Mucosa of descending colon (tissue), 3 donors: ENCODE results near the gene AFMID. TPM values are rescaled to one million over a fixed set of nuclear protein-coding genes. Genes with fewer than 3 reads are reported as not detected.

ENCODE experiments used
- ATAC-seq: fragments of 200-7000 bp; cut with Tn5 transposase; one replicate; pipeline ENCODE4 v1.9.1; 2020; ENCODE audit warnings: mild to moderate bottlenecking, moderate library complexity
- DNase-seq, 3 donors: peaks; one replicate each; pipeline ENCODE4 v3.0.0-alpha.2; 2020
- H3K36me3 ChIP-seq: fragments of 200-600 bp; one replicate; pipeline ENCODE4 v1.8.0; 2021; ENCODE audit warnings: low read depth, mild to moderate bottlenecking
- H3K4me1 ChIP-seq: fragments of 200-600 bp; one replicate; pipeline ENCODE4 v1.8.0; 2021; ENCODE audit warnings: low read depth, mild to moderate bottlenecking
- H3K4me3 ChIP-seq: fragments of 200-600 bp; one replicate; pipeline ENCODE4 v1.8.0; 2021; ENCODE audit warnings: mild to moderate bottlenecking
- H3K9me3 ChIP-seq: fragments of 200-600 bp; one replicate; pipeline ENCODE4 v1.8.0; 2021; ENCODE audit warnings: mild to moderate bottlenecking
- CTCF ChIP-seq: fragments of 200-600 bp; IDR thresholded peaks from one replicate; pipeline ENCODE4 v1.8.0; 2022; ENCODE audit warnings: antibody characterized with exemption, mild to moderate bottlenecking
- intact Hi-C, 2 donors: fragments of 100-400 bp; cut with DNase I in 1 of 2; cut with micrococcal nuclease in 1 of 2; formaldehyde crosslinking; loops; one replicate each; pipeline versions ENCODE4 v1.11.0 to v1.11.1; 2022; cut with DNase I, micrococcal nuclease
- total RNA-seq, 3 donors: library from RNA; stranded (reverse); fragmentation: NEBNext Ultra II Directional in 2 of 3; extraction: Animal tissue kit (Norgen Biotek cat#: 25700) in 2 of 3; gene quantifications; one replicate each; pipeline versions ENCODE4 v1.2.1 to v1.2.4, GENCODE V29; 2021 to 2023
- donor health status: DM: no; HTN: no; CAD: no; lungs with moderate emphysema.
- donor health status: DM: no; HTN: no; CAD: no.
- donor health status: DM: no; HTN: yes; CAD: no.

The AFMID gene
- total RNA-seq, 3 donors from 2014 or later, result 14.2 to 39.9 (median 27.9) TPM

- Histone ChIP-seq H3K36me3 (no peaks in the 10 kb centered on the region), H3K4me1 (peaks cover 65% of the 10 kb centered on the region), H3K4me3 (no peak overlapping the region), H3K9me3 (no peaks in the 10 kb centered on the region)
- ATAC-seq, result peak; percentile 48
- peak; percentile 96 for TF ChIP-seq CTCF
- intact Hi-C loops, result no loop called here
- DNase-seq, result peak; percentile 87 to 90 (median 90)
These were observed 10.6 kb upstream of the AFMID start for GRCh38 chr17:78176548-78177025.

GRCh38 chr17:78179372-78179771 is 7.8 kb upstream of the AFMID start:
- ATAC-seq (no peak), DNase-seq (no peak)
- Histone ChIP-seq H3K9me3 (no peaks in the 10 kb centered on the region), H3K4me1 (peaks cover 37% of the 10 kb centered on the region), H3K4me3 (no peak overlapping the region), H3K36me3 (no peaks in the 10 kb centered on the region)
- TF ChIP-seq CTCF, result no peak
- intact Hi-C loops, result no loop called here

GRCh38 chr17:78180083-78180482 is 7.1 kb upstream of the AFMID start:
- no peak for ATAC-seq
- peaks cover 30% of the 10 kb centered on the region for H3K4me1 ChIP-seq
- no peak overlapping the region for H3K4me3 ChIP-seq
- H3K36me3 ChIP-seq, result no peaks in the 10 kb centered on the region
- DNase-seq, result peak in 1 of 3 donors; percentile 46
- H3K9me3 ChIP-seq, result no peaks in the 10 kb centered on the region
- intact Hi-C loops, result no loop called here
- TF ChIP-seq CTCF, result no peak

DNA sequence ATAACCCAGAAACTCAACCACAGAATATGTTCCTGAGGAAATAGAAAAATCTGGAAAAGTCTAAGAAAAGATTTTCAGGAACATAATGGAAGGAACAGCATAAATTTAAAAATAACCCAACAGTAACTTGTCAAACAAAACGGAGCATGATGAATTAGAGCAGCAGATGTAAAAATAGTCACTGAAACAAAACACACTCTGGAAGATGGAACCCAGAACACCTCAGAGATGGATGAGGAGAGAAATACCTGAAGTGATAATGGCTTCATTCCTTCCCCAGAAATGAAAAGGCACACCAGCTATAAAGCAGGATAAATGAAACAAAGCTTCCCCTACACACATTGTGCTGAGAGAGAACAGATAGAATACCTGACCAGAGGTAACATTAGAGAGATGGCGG is 6.7 kb upstream of the AFMID start:
- no peak for ATAC-seq
- DNase-seq, result no peak
- no peak for TF ChIP-seq CTCF
- Histone ChIP-seq H3K4me3 (no peak overlapping the region), H3K36me3 (no peaks in the 10 kb centered on the region), H3K4me1 (peaks cover 26% of the 10 kb centered on the region), H3K9me3 (no peaks in the 10 kb centered on the region)
- intact Hi-C loops, result no loop called here

DNA sequence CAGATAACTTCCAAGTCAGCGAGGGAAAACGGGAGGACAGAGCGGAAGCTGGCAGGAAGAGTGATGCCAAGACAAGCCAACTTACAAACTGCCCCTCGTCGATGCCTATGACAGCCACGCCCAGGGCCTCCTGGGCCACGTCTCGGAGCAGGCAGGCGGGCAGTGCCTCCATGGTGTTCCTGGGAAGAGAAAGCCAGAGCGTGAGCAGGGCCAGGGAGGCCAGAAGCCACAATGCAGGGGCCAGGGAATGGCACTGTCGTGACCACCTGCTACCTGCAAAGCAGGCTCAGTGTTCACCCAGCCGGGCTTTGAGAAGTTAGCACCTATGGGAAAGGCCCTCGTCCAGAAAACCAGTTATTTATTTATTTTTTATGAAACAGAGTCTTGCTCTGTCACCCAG is 4.7 kb upstream of the AFMID start:
- no peaks in the 10 kb centered on the region for H3K36me3 ChIP-seq
- no peaks in the 10 kb centered on the region for H3K9me3 ChIP-seq
- no peak for ATAC-seq
- no peak overlapping the region for H3K4me3 ChIP-seq
- no peak for TF ChIP-seq CTCF
- H3K4me1 ChIP-seq, result peaks cover 8% of the 10 kb centered on the region
- no peak for DNase-seq
- intact Hi-C loops, result no loop called here

DNA sequence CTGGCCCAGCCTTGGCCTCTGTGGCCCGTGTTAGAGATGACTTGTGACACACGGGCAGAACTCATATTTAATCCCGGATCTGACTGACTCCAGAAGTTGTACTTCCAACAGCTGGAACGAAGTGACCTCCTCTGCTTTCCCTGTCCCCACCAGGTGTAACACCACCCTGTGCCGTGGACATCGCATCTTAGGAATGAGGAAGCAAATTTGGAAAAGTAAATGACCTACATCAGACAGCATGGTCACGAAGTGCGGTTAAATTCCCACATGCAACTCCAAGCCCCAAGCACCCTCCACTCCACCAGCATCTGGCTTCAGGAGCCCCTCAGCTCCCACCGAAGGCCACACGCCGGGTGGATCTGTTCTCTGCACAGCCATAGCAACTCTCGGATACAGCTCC is 3.2 kb upstream of the AFMID start:
- Histone ChIP-seq H3K36me3 (no peaks in the 10 kb centered on the region), H3K4me3 (no peak overlapping the region), H3K4me1 (peaks cover 9% of the 10 kb centered on the region), H3K9me3 (no peaks in the 10 kb centered on the region)
- intact Hi-C loops, result no loop called here
- ATAC-seq (no peak), DNase-seq (no peak)
- TF ChIP-seq CTCF, result no peak
